Kidney (tissue), 14 donors: ENCODE data around the gene SYT15. TPM values are rescaled to one million over a fixed set of nuclear protein-coding genes. Genes with fewer than 3 reads are reported as not detected.

ENCODE experiments used
- DNase-seq, 5 donors: peaks; one replicate each; pipeline ENCODE4 v3.0.0-alpha.2; 2013 to 2020
- FAIRE-seq: peaks from 2 replicates; lab custom pipeline; 2012; peaks lifted over from hg19 to GRCh38; lab: Jason Lieb, UNC
- H3K27ac ChIP-seq, 2 donors: one replicate each; pipeline ENCODE4 v1.7.0; 2013; ENCODE audit warnings: low read depth in 2 of 2, low read length in 2 of 2, inconsistent platforms in 1 of 2
- H3K27me3 ChIP-seq: one replicate; pipeline ENCODE4 v1.7.1; 2013; ENCODE audit warnings: low read length, inconsistent platforms; ENCODE audit not compliant: control insufficient read depth, insufficient read depth
- H3K36me3 ChIP-seq, 3 donors: one replicate each; pipeline versions ENCODE4 v1.7.0 to v1.7.1; 2013; ENCODE audit warnings: low read length in 3 of 3, control low read depth in 1 of 3, inconsistent platforms in 1 of 3; ENCODE audit not compliant: insufficient read depth in 3 of 3, control insufficient read depth in 2 of 3
- H3K4me1 ChIP-seq, 3 donors: one replicate each; pipeline versions ENCODE4 v1.7.0 to v1.7.1; 2013; ENCODE audit warnings: low read length in 3 of 3, inconsistent platforms in 1 of 3, low read depth in 1 of 3; ENCODE audit not compliant: control insufficient read depth in 2 of 3, insufficient read depth in 2 of 3
- H3K4me3 ChIP-seq, 3 donors: one replicate each; pipeline versions ENCODE4 v1.7.0 to v1.8.1; 2013; ENCODE audit warnings: low read length in 3 of 3, control low read depth in 1 of 3, inconsistent platforms in 1 of 3
- H3K9ac ChIP-seq, 3 donors: one replicate each; pipeline versions ENCODE4 v1.7.0 to v1.7.1; 2013; ENCODE audit warnings: low read length in 3 of 3, control low read depth in 1 of 3, inconsistent platforms in 1 of 3
- H3K9me3 ChIP-seq, 3 donors: one replicate each; pipeline versions ENCODE4 v1.7.0 to v1.7.1; 2013; ENCODE audit warnings: low read length in 3 of 3, control low read depth in 1 of 3, inconsistent platforms in 1 of 3; ENCODE audit not compliant: control insufficient read depth in 2 of 3, insufficient read depth in 1 of 3
- CTCF ChIP-seq: IDR thresholded peaks from 3 replicates; pipeline ENCODE4 v1.5.1; 2012; ENCODE audit warnings: mild to moderate bottlenecking, moderate library complexity, borderline replicate concordance; ENCODE audit not compliant: insufficient read depth; ENCODE audit errors: extremely low read depth
- intact Hi-C: fragments of 100-400 bp; cut with DNase I; formaldehyde crosslinking; loops from one replicate; pipeline ENCODE4 v1.11.1; 2022
- polyA plus RNA-seq: library from polyadenylated mRNA; stranded (reverse); fragments of 350-450 nt; fragmentation: Illumina TruSeq; extraction: RNeasy Lipid Tissue Mini Kit (QIAGEN cat#74804); gene quantifications from one replicate; pipeline ENCODE4 v1.2.3, GENCODE V29; 2014; ENCODE audit warnings: low read depth, low replicate concordance; ENCODE audit not compliant: insufficient read depth
- total RNA-seq: library from RNA; stranded (reverse); fragmentation: NEBNext Ultra II Directional; extraction: Animal tissue kit (Norgen Biotek cat#: 25700); gene quantifications from one replicate; pipeline ENCODE4 v1.2.1, GENCODE V29; 2021
- donor health status: control.
- donor health status: control.
- donor health status: control.
- donor health status: control.
- donor health status: control.
- donor health status: DM: yes; HTN: yes; CAD: no.
- donor health status: Normal renal cell carcinoma (clear cell type).

Gene SYT15
- total and polyA plus RNA-seq, 2 donors from 2014 or later = 2.1 to 12.7 TPM

- no peak for TF ChIP-seq CTCF
- Histone ChIP-seq H3K9me3 (no peaks in the 10 kb centered on the region), H3K9ac (no peak overlapping the region), H3K36me3 (no peaks in the 10 kb centered on the region), H3K4me1 (no peaks in the 10 kb centered on the region), H3K27ac (no peak overlapping the region), H3K27me3 (no peaks in the 10 kb centered on the region), H3K4me3 (no peak overlapping the region)
- DNase-seq (peak in 2 of 5 donors; percentile 57 to 68), FAIRE-seq (no peak)
- intact Hi-C loops = no loop called here
These were observed 31.1 kb upstream of the SYT15 start for GRCh38 chr10:46547541-46548497.

- Histone ChIP-seq H3K4me1 (no peaks in the 10 kb centered on the region), H3K9ac (no peak overlapping the region), H3K36me3 (no peaks in the 10 kb centered on the region), H3K9me3 (no peaks in the 10 kb centered on the region), H3K27ac (no peak overlapping the region), H3K4me3 (no peak overlapping the region), H3K27me3 (no peaks in the 10 kb centered on the region)
- intact Hi-C loops = no loop called here
- no peak for TF ChIP-seq CTCF
- DNase-seq (peak in 2 of 5 donors; percentile 56 to 69), FAIRE-seq (no peak)
These were observed 30.3 kb upstream of the SYT15 start for GRCh38 chr10:46548498-46549090.

GRCh38 chr10:46549171-46550075 lies 29.5 kb upstream of the SYT15 start:
- no peak overlapping the region for H3K9ac ChIP-seq
- FAIRE-seq = no peak

More at GRCh38 chr10:46549171-46550075, 29.5 kb upstream of the SYT15 start:
- H3K4me3 ChIP-seq = no peak overlapping the region
- H3K36me3 ChIP-seq = no peaks in the 10 kb centered on the region
- H3K27me3 ChIP-seq = no peaks in the 10 kb centered on the region
- no peaks in the 10 kb centered on the region for H3K4me1 ChIP-seq
- TF ChIP-seq CTCF = no peak
- H3K27ac ChIP-seq = no peak overlapping the region
- peak in 2 of 5 donors; percentile 59 to 79 for DNase-seq
- no peaks in the 10 kb centered on the region for H3K9me3 ChIP-seq
- intact Hi-C loops = no loop called here
